H1 (cell line): ENCODE results near the gene CPZ. TPM values are rescaled to one million over a fixed set of nuclear protein-coding genes. Genes with fewer than 3 reads are reported as not detected.

ENCODE experiments used
- EGR1 ChIP-seq: IDR thresholded peaks from 2 replicates; pipeline ENCODE4 v1.6.1; 2011; ENCODE audit warnings: low read depth, low read length, borderline replicate concordance
- RAD21 ChIP-seq, 2 experiments: IDR thresholded peaks in 1 of 2; conservative IDR thresholded peaks in 1 of 2; 2 replicates each; pipeline ENCODE4 v1.6.1; 2011; ENCODE audit warnings: low read depth in 2 of 2, low read length in 2 of 2, improper control_type of control experiment in 1 of 2, inconsistent platforms in 1 of 2, mild to moderate bottlenecking in 1 of 2, moderate library complexity in 1 of 2
- polyA plus RNA-seq, 7 experiments: library from polyadenylated mRNA; depleted of rRNA in 3 of 7; stranded (reverse) in 5 of 7; unstranded in 2 of 7; fragments of >200 nt in 5 of 7; fragments of 200-250 nt in 2 of 7; gene quantifications; 1 replicate in 5 of 7; 2 replicates in 1 of 7; 4 replicates in 1 of 7; pipeline versions ENCODE4 v1.2.1 to v1.2.3, GENCODE V29; 2011 to 2013; ENCODE audit warnings: missing spikeins in 2 of 7, mixed read lengths in 2 of 7
- total RNA-seq: library from RNA; stranded (reverse); fragmentation: NEBNext Ultra II Directional; extraction: Animal tissue kit (Norgen Biotek cat#: 25700); gene quantifications from 2 replicates; pipeline ENCODE4 v1.2.1, GENCODE V29; 2021
- TF ChIP-seq, protein P1 (sequence below): fragments of 300-600 bp; sonication (generic); IDR thresholded peaks from 2 replicates; pipeline ENCODE4 v1.7.1; 2012; ENCODE audit warnings: low read length, moderate library complexity, mild to moderate bottlenecking, inconsistent platforms; ENCODE audit not compliant: insufficient replicate concordance

Gene CPZ
- total and polyA plus RNA-seq, 2 of the 8 experiments (the other 6 are each of a cell fraction or from before 2014, with no cell fraction given): 28.8 to 40.7 TPM

DNA sequence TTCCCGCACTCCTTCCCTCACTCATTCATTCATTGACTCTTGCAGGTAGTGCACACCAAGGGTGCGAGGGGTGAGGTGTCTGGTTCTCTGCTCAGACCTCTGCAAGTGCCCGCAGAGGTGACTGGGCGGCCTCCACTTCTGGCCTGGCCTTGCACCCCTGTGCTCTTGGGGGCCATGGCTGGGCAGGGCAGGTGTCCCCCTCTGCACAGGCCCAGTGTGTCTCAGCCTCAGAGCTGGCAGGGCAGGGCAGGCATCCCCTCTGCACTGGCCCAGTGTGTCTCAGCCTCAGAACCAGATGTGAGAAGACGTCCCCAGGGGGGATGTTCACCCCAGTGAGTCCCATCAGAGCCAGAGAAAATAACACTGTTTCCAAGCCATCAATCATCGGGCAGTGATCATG is 16.8 kb downstream of the CPZ start (continued):
- TF ChIP-seq, protein P1, sequence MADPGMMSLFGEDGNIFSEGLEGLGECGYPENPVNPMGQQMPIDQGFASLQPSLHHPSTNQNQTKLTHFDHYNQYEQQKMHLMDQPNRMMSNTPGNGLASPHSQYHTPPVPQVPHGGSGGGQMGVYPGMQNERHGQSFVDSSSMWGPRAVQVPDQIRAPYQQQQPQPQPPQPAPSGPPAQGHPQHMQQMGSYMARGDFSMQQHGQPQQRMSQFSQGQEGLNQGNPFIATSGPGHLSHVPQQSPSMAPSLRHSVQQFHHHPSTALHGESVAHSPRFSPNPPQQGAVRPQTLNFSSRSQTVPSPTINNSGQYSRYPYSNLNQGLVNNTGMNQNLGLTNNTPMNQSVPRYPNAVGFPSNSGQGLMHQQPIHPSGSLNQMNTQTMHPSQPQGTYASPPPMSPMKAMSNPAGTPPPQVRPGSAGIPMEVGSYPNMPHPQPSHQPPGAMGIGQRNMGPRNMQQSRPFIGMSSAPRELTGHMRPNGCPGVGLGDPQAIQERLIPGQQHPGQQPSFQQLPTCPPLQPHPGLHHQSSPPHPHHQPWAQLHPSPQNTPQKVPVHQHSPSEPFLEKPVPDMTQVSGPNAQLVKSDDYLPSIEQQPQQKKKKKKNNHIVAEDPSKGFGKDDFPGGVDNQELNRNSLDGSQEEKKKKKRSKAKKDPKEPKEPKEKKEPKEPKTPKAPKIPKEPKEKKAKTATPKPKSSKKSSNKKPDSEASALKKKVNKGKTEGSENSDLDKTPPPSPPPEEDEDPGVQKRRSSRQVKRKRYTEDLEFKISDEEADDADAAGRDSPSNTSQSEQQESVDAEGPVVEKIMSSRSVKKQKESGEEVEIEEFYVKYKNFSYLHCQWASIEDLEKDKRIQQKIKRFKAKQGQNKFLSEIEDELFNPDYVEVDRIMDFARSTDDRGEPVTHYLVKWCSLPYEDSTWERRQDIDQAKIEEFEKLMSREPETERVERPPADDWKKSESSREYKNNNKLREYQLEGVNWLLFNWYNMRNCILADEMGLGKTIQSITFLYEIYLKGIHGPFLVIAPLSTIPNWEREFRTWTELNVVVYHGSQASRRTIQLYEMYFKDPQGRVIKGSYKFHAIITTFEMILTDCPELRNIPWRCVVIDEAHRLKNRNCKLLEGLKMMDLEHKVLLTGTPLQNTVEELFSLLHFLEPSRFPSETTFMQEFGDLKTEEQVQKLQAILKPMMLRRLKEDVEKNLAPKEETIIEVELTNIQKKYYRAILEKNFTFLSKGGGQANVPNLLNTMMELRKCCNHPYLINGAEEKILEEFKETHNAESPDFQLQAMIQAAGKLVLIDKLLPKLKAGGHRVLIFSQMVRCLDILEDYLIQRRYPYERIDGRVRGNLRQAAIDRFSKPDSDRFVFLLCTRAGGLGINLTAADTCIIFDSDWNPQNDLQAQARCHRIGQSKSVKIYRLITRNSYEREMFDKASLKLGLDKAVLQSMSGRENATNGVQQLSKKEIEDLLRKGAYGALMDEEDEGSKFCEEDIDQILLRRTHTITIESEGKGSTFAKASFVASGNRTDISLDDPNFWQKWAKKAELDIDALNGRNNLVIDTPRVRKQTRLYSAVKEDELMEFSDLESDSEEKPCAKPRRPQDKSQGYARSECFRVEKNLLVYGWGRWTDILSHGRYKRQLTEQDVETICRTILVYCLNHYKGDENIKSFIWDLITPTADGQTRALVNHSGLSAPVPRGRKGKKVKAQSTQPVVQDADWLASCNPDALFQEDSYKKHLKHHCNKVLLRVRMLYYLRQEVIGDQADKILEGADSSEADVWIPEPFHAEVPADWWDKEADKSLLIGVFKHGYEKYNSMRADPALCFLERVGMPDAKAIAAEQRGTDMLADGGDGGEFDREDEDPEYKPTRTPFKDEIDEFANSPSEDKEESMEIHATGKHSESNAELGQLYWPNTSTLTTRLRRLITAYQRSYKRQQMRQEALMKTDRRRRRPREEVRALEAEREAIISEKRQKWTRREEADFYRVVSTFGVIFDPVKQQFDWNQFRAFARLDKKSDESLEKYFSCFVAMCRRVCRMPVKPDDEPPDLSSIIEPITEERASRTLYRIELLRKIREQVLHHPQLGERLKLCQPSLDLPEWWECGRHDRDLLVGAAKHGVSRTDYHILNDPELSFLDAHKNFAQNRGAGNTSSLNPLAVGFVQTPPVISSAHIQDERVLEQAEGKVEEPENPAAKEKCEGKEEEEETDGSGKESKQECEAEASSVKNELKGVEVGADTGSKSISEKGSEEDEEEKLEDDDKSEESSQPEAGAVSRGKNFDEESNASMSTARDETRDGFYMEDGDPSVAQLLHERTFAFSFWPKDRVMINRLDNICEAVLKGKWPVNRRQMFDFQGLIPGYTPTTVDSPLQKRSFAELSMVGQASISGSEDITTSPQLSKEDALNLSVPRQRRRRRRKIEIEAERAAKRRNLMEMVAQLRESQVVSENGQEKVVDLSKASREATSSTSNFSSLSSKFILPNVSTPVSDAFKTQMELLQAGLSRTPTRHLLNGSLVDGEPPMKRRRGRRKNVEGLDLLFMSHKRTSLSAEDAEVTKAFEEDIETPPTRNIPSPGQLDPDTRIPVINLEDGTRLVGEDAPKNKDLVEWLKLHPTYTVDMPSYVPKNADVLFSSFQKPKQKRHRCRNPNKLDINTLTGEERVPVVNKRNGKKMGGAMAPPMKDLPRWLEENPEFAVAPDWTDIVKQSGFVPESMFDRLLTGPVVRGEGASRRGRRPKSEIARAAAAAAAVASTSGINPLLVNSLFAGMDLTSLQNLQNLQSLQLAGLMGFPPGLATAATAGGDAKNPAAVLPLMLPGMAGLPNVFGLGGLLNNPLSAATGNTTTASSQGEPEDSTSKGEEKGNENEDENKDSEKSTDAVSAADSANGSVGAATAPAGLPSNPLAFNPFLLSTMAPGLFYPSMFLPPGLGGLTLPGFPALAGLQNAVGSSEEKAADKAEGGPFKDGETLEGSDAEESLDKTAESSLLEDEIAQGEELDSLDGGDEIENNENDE: no peak
- TF ChIP-seq RAD21 (IDR thresholded peaks at IDR 0.05 in 1 of 2, conservative IDR thresholded peaks at IDR 0.05 in 1 of 2; ENCODE audit: low read depth in 2 of 2, low read length in 2 of 2) (no peak), EGR1 (no peak)
